HG03354 (cell line): ENCODE measurements around the gene KRTAP5-1.
"Not testable (repeated sequence)": the region's sequence is repeated elsewhere in the genome, so short reads cannot be mapped to it uniquely, and the experiment has no call there.

Source experiments
- ATAC-seq: cut with Tn5 transposase; IDR thresholded peaks from one replicate; pipeline ENCODE4 v1.9.1; 2021; ENCODE audit warnings: mild to moderate bottlenecking; ENCODE audit not compliant: unreplicated experiment, poor library complexity, severe bottlenecking

The KRTAP5-1 gene

GRCh38 chr11:1584661-1585370 lies at the start of gene KRTAP5-1:
Gene KRTAP5-1 (minus strand): TSS chr11:1585283. CDS start chr11:1585249, 34 bp downstream.
- not testable (repeated sequence) for ATAC-seq

- ATAC-seq, result no peak
Observed at GRCh38 chr11:1633864-1634263, 48.8 kb upstream of the KRTAP5-1 start.

GRCh38 chr11:1632053-1632714 lies 47.1 kb upstream of the KRTAP5-1 start:
- ATAC-seq, result no peak

DNA sequence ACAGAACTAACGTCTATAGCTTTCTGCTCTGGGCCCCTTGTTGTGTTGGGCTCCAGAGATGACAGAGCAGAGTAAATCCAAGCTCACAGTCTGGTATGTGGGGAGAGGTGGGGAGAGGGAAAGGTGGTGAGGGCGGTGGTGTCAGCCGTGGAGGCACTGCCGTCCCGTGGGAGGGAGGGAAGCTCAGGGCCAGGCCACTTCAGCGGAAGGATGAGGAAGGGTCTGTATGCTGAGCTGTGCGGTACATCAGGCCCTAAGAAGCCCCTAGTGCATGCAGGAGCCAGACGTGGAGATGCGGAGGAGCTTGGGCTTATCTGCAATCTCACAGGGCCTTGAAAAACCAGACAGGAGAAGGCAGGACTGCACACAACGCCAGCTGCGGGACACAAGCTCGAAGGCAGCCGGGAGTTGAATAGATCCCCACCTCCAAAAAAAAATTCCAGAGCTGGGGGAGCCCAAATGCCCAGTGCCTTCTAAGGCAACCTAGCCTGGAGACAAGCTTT lies 46.0 kb upstream of the KRTAP5-1 start:
- ATAC-seq, result no peak

DNA sequence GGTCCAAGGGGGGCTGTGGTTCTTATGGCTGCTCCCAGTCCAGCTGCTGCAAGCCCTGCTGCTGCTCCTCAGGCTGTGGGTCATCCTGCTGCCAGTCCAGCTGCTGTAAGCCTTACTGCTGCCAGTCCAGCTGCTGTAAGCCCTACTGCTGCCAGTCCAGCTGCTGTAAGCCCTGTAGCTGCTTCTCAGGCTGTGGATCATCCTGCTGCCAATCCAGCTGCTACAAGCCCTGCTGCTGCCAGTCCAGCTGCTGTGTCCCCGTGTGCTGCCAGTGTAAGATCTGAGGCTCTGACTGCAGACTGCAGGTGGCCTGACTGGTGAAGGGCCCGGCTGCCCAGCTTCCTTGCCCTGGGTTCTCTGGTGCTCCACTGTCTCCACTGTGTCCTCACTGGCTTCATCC lies 45.2 kb upstream of the KRTAP5-1 start:
- ATAC-seq, result no peak

- no peak for ATAC-seq
Observed at GRCh38 chr11:1629326-1630185, 44.5 kb upstream of the KRTAP5-1 start, which contains the start of gene KRTAP5-5. Gene KRTAP5-5 (plus strand): TSS chr11:1629775. CDS start chr11:1629841, 66 bp downstream.

GRCh38 chr11:1628506-1629325 lies 43.6 kb upstream of the KRTAP5-1 start:
- ATAC-seq, result peak; percentile 52

DNA sequence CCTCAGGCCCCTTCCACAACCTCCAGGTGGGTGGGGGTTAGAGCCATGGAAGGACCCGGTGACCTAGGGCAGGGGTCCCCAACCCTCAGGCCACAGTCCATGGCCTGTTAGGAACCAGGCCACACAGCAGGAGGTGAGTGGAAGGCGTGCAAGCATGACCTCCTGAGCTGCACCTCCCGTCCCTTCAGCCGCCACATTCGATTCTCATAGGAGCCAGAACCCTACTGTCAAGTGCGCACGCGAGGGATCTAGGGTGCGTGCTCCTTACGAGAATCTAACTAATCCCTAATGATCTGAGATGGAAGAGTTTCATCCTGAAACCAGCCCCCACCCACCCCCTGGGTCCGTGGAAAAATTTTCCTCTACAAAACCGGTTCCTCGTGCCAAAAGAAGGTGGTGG lies 40.5 kb upstream of the KRTAP5-1 start:
- ATAC-seq, result no peak

DNA sequence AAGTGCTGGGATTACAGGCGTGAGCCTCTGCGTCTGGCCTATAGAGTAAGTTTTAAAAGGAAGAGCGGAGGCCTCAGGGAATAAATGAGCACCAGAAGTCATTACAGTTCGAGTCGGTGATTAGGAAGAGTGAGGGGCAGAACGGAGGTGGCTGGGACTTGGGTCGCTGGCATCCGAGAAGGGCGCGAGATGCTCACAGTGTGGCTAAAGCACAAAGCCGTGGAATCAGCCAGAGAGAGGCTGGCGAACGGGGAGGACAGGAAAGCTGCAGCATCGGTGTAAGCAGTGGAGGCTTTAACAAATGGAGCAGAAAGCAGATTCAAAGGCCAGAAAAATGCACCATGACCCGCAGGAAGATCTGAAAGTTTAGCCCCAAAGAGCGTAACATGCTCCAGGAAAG lies 39.5 kb upstream of the KRTAP5-1 start:
- no peak for ATAC-seq

DNA sequence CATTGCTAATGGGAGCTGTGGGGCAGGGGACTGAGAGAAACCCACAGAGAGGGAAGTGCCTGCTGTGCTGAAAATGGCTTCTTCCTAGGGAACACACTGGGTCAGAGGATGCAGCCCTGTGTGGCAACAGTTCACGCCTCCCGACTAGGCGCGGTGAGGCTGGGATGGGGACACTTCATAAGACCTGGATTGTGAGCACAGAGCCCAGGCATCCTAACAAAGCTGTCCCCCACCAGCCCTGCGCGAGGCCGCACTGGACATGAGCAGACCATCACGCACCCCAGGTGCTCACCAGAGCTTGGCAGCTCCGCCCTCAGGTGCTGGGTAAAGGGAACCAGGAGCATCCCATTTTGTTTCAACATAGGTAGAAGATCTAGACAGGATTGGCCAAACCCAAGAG lies 38.6 kb upstream of the KRTAP5-1 start:
- no peak for ATAC-seq

- no peak for ATAC-seq
Observed at GRCh38 chr11:1622086-1622485, 37.0 kb upstream of the KRTAP5-1 start, which contains the start of gene KRTAP5-4. Gene KRTAP5-4 (minus strand): TSS chr11:1622138. CDS start chr11:1622093, 45 bp downstream.

GRCh38 chr11:1619449-1619848 lies 34.4 kb upstream of the KRTAP5-1 start:
- no peak for ATAC-seq

DNA sequence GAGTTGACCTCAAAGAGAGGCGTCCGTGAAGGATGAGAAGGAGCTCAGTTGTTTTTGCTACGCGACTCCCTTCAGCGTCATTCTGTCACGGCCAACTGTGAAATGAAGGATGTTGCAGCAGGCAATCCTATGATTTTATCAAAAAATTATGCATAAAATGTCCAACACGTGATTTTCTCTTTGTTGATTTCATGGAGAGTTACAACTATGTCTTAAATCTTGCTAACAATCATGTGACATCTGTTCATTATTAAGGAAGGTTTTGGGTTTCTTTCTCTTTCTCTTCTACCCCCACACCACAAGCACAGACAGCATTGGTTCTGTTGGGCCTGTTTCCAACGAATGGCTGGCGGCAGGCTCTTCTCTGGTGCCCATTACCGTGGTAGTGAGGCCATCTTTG lies 33.1 kb upstream of the KRTAP5-1 start:
- no peak for ATAC-seq

DNA sequence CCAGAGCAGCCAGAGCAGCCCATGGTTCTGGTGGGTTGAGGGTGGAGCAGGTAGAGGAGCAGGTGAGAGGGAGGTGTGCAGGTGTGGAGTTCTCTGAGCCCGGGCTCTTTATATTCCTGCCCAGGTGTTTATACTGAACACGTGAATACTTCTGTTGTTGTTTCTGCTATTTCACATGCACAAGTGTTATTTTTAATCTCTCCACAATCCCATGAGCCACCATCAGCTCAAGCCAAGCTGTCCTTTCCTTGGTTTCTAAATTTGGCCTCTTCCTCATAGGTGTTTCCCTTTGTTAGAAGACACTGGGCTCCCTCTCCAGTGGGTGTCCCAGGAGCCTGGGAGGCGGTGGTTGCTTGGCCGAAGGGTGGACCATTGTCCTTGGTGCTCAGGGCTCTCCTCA lies 23.3 kb upstream of the KRTAP5-1 start, which contains the start of gene KRTAP5-3:
Gene KRTAP5-3 (minus strand): TSS at position 101 of the 400 bp plus-strand sequence. CDS start 78 bp downstream, at position 23.
- no peak for ATAC-seq

GRCh38 chr11:1607901-1608300 lies 22.8 kb upstream of the KRTAP5-1 start:
- ATAC-seq, result not testable (repeated sequence)

DNA sequence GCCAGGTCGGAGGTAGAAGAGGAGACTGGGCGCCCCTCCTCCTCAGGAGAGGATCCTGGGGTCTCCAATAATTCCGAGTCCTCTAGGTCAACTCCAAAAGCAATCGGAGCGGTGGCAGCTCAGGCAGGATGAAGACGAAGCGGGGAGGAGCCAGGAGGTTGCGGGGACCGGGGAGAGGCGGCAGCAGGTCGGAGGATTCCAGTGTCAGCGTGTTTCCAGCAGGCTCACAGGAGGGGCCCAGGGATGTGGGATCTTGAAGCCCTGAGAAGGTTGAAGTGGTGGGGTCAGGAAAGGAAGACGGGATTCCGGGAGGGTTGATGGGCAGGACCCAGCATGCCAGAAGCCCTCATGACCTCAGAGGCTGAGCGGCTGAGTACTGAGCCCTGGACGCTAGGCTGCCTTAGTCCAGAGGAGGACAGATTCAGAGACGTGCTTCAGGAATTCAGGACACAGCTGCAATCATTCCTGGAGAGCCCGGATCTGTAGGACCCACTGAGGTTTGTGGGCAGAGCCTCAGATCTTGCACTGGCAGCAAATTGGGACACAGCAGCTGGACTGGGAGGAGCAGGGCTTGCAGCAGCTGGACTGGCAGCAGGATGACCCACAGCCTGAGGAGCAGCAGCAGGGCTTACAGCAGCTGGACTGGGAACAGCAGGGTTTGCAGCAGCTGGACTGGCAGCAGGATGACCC lies 22.2 kb upstream of the KRTAP5-1 start:
- not testable (repeated sequence) for ATAC-seq

DNA sequence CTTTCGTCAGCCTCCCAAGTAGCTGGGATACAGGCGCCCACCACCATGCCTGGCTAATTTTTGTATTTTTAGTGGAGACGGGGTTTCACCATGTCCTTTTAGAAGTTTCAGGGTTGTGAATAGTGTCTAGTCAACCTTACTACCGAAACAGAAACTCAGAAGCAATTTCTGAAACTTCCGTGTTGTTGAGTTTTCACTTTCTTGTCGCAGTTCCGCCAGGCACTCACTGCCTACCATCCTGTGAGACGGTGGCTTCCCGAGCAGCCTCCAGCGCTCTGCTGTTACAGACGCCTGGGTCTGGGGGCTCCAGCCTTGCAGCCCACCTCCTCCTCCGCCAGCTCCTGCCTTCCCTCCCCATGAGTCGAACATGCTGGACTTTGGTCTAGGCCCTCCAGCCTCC lies 20.8 kb upstream of the KRTAP5-1 start:
- peak; percentile 86 for ATAC-seq

DNA sequence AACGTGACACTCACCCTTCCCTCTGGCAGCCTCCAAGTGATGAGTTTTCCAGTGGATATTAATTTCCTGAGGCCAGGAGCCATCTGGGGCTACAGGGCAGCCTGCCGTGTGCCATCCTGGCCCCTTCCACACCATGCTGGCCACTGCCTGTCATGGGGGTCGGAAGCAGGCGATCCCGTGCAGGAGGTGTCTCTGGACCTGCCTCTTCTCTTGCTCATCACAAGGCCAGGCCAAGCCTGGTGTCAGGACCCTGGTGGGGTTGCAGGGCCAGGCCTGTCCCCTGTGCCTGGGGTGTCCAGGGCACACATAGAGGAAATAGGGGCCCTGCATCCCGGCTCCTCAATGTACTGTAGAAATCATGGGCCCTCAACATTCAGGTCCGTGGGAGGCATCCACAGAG lies 19.6 kb upstream of the KRTAP5-1 start:
- no peak for ATAC-seq

DNA sequence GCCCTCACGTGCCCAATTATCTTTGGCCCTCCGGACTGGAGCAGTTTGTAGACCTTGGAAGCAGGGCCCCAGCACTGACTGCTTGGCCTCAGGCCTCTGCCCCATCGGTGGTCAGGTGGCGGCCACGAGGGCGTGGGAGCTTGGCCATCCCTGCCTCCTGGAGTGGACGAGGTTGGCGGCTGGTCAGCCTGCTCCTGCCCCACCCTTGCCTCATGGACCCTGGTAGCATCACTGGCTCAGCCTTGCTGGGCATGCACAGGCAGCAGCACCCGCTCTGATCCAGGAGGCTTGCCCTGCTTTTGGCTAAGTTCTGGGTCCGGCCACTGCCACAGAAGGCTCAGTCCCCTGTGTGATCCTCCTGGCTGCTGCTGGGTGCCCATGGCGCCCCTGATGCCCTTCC lies 19.1 kb upstream of the KRTAP5-1 start:
- ATAC-seq, result no peak
